Panc1 (cell line): ENCODE data around the gene TUBE1.

Source experiments
- CTCF ChIP-seq: fragments of 450-650 bp; IDR thresholded peaks from 2 replicates; pipeline ENCODE4 v1.5.1; 2017; ENCODE audit warnings: mild to moderate bottlenecking
- REST ChIP-seq, 2 experiments: IDR thresholded peaks; 2 replicates each; pipeline ENCODE4 v1.6.1; 2011 to 2012; ENCODE audit warnings: low read depth in 2 of 2, control low read depth in 1 of 2, low read length in 1 of 2, mild to moderate bottlenecking in 1 of 2, moderate library complexity in 1 of 2; ENCODE audit not compliant: insufficient read depth in 1 of 2

GRCh38 chr6:112114577-112115223 lies 27.4 kb upstream of the TUBE1 start:
- TF ChIP-seq CTCF (no peak), REST (IDR thresholded peaks at IDR 0.05; ENCODE audit: insufficient read depth in 1 of 2, low read depth in 2 of 2, low read length in 1 of 2) (no peak)
